ENCODE data around the gene TOMM22.

GRCh38 chr22:38730411-38730871 is 48.7 kb downstream of the TOMM22 start:
- TF ChIP-seq CTCF (IDR thresholded peaks at IDR 0.05; ENCODE audit: low read length) (no peak), EZH2 (optimal IDR thresholded peaks at IDR 0.05; ENCODE audit: low read depth, low read length) (no peak), EZH2phosphoT487 (IDR thresholded peaks at IDR 0.05; ENCODE audit: low read length) (no peak)

All from MM.1S (cell line).